Right ventricle myocardium superior (tissue), 1 donor: Measurements from ENCODE around the gene HSF2. TPM values are rescaled to one million over a fixed set of nuclear protein-coding genes. Genes with fewer than 3 reads are reported as not detected.

ENCODE experiments used
- total RNA-seq: library from RNA; stranded (reverse); fragmentation: NEBNext Ultra II Directional; extraction: Animal tissue kit (Norgen Biotek cat#: 25700); gene quantifications from one replicate; pipeline ENCODE4 v1.2.1, GENCODE V29; 2021
- donor health status: DM: no; HTN: yes; CAD: no; lungs with severe emphysema.

HSF2 gene
- total RNA-seq, 1 donor from 2014 or later = 19.5 TPM

Other genes with a start within 250 kb of the HSF2 start
- 142 TPM for gene SERINC1, start 72.2 kb downstream of the HSF2 start, total RNA-seq
- 0.22 TPM for gene PKIB, start 210.8 kb downstream of the HSF2 start, total RNA-seq